ENCODE data around the gene ZNF800.

DNA sequence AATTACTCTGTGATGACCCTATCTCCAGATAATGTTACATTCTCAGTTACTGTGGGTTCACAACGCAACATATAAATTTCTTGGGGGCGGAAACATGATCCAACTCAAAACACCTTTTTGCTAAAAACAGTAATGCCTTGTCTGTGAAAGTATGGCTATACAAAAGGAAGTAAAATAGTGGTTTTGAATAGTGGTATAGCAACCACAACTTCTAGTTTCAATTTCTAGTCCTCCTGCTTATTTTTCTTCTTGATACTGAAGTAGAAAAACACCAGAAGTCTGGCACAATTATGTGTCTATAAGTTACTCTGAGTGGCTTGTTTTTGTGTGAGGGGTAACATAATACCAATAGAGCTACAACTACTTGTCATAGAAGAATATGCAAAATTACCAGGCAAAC, 21.5 kb upstream of the ZNF800 start:
- TF ChIP-seq, protein P1, sequence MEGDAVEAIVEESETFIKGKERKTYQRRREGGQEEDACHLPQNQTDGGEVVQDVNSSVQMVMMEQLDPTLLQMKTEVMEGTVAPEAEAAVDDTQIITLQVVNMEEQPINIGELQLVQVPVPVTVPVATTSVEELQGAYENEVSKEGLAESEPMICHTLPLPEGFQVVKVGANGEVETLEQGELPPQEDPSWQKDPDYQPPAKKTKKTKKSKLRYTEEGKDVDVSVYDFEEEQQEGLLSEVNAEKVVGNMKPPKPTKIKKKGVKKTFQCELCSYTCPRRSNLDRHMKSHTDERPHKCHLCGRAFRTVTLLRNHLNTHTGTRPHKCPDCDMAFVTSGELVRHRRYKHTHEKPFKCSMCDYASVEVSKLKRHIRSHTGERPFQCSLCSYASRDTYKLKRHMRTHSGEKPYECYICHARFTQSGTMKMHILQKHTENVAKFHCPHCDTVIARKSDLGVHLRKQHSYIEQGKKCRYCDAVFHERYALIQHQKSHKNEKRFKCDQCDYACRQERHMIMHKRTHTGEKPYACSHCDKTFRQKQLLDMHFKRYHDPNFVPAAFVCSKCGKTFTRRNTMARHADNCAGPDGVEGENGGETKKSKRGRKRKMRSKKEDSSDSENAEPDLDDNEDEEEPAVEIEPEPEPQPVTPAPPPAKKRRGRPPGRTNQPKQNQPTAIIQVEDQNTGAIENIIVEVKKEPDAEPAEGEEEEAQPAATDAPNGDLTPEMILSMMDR (IDR thresholded peaks at IDR 0.05): no peak
- no peak for TF ChIP-seq POLR2A (IDR thresholded peaks at IDR 0.05)
